ENCODE data around the gene TTBK2.
"Not testable (repeated sequence)": the region's sequence is repeated elsewhere in the genome, so short reads cannot be mapped to it uniquely, and the experiment has no call there.

Gene TTBK2

DNA sequence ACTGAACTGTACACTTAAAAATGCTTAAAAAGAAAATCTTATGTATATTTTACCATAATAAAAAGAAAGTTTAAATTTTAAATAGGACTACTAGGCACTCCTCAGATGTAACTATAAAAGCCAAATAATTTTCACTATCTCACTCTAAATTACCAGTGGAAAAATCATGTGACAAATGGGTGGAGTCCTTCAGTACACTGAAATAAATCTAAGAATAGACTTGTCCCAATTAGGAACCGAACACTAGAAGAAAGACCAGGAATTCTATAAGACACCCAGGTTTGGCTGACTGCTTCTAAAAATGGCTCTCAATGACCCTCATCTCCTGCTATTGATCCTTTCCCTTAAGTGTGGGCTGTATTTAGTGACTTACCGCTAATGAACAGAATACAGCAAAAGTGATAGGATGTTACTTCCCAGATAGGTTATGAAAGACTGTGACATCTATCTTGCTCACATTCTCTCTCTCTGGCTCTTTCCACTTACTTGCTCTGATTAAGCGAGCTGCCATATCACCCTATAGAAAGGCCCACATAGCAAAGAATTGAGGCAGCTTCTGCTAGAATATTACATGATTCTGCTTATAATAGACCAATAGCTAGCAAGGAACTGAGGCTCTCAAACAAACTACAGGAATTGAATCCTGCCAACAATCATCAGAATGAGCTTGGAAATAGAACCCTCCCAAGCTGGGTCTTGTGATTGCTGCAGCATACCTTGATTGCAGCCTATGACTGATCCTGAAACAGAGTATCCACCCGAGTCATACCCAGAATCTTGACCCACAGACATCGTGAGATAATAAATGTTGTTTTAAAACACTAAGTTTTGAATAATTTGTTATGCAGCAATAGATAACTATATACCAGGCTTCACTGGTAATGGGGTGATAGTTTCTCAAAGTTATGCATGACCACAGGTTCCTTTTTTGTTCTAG, 16.9 kb downstream of the TTBK2 start:
- DNase-seq: no peak

GRCh38 chr15:42893911-42894310, 26.7 kb downstream of the TTBK2 start:
- DNase-seq: not testable (repeated sequence)

- DNase-seq: no peak
Observed at GRCh38 chr15:42891569-42891968, 29.0 kb downstream of the TTBK2 start.

- DNase-seq: no peak
Observed at GRCh38 chr15:42890161-42890913, 30.2 kb downstream of the TTBK2 start.

DNA sequence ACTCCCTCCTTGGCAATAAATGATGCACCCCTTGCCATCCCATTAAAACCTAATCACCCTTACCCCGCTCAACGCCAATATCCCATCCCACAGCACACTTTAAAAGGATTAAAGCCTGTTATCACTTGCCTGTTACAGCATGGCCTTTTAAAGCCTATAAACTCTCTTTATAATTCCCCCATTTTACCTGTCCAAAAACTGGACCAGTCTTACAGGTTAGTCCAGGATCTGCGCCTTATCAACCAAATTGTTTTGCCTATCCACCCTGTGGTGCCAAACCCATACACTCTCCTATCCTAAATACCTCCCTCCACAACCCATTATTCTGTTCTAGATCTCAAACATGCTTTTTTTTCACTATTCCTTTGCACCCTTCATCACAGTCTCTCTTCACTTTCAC, 33.2 kb downstream of the TTBK2 start:
- DNase-seq: not testable (repeated sequence)

DNA sequence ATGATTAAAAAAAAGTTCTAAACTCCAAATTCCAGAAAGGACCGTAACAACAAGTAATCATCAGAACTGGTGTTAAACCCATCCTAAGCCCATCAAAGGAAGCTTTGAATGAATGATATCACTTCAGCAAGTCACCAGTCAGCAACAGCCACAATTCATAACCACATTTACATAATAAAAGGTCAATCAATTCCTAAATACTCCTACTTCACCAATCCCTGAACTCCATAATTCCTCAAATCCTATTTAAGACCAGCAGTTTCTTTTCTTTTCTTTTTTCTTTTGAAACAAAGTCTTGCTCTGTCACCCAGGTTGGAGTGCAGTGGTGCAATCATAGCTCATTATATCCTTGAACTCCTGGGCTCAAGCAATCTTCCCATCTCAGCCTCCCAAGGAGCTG, 40.5 kb downstream of the TTBK2 start:
- DNase-seq: no peak

GRCh38 chr15:42879443-42879842, 41.1 kb downstream of the TTBK2 start:
- no peak for DNase-seq

DNA sequence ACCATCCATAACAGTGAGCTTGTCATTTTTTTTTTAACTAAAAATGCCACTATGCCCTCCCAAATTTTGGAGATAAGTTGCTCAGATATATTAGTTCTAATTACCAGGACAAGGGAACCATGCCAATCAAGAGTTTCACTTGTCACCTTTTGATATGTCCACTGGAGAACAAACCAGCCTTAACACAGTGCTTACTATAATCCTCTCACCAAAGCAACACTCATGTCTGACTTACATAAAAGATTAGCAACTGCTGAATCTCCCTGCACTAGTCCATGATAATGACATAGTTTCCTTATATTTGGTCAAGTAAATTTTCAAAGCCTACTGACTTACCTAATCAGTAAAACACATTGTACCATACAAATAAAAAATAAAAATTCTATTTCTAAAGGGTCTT, 44.4 kb downstream of the TTBK2 start:
- DNase-seq: no peak

GRCh38 chr15:42868683-42869082, 51.9 kb downstream of the TTBK2 start:
- DNase-seq: no peak

DNA sequence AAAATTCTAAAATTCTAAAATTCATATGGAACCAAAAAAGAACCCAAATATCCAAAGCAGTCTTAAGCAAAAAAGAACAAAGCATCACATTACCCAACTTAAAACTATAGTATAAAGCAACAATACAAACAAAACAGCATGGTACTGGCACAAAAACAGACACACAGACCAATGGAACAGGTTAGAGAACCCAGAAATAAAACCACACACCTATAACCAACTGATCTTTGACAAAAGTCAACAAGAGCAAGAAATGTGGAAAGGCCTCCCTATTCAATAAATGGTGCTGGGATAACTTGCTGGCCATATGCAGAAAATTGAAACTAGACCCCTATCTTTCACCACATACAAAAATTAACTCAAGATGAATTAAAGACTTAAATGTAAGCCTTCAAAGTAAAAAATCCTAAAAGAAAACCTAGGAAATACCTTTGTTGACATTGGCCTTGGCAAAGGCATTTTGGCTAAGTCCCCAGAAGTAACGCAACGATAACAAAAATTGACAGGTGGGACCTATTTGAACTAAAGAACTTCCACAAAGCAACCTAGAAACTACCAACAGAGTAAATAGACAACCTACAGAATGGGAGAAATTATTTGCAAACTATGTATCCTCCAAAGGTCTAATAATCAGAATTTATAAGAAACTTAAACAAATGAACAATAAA, 56.9 kb downstream of the TTBK2 start:
- DNase-seq: no peak

GRCh38 chr15:42858999-42859789, 61.4 kb downstream of the TTBK2 start:
- no peak for DNase-seq

- DNase-seq: no peak
Observed at GRCh38 chr15:42858540-42858939, 62.0 kb downstream of the TTBK2 start.

DNA sequence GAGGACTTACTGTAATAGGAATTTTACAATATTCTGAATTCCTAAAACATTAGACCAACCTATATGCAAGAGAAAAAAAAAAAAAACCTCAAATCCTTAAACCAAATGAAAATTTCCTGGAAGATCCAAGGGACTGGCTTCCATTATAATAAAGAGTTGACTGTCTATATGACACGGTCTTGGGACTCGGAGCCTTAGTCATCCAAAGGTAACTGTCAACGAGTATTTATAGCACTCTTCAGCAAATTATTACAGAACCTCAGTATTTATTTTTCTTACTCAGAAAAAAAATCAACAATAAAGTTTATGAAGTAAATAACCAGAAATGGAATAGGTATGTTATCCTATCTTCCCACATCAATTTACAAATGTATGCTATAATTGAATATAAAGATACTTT, 66.0 kb downstream of the TTBK2 start:
- no peak for DNase-seq

DNA sequence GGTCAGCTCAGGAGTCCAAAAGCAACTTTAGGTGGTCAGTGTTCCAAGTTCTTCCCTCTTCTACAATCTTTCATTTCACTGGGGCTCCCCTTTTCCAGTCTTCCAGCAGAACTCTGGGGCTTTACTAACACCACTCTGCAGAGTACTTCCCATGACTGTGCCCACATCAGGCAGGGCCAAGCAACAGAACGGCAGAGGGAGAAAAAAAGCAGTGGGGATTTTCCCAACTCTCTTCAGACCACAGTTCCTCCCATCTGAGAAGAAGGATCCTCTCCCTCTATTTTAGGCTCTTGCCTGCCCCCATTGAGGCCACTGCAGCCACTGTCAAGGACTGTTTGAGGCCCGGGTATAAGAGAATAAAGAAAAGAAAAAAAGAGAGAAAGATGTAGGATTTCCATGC, 70.7 kb downstream of the TTBK2 start:
- no peak for DNase-seq

- DNase-seq: no peak
Observed at GRCh38 chr15:42848846-42849245, 71.7 kb downstream of the TTBK2 start.

DNA sequence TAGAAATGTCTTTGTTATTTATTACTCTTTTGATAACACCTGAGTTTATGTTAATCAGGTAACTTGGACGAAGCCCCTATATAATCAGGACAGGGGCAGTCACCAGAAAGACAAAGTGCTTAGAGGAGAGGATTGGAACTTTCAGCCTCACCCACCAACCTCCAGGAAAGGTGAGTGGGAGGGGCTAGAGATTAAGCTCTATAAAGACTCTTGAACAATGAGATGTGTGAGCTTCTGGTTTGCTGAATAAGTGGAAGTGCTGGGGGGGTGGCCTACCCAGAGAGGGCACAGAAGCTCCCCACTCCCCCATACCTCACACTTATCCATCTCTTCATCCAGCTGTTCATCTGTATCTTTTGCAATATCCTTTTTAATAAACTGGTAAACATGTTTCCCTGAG, 73.9 kb downstream of the TTBK2 start:
- no peak for DNase-seq

DNA sequence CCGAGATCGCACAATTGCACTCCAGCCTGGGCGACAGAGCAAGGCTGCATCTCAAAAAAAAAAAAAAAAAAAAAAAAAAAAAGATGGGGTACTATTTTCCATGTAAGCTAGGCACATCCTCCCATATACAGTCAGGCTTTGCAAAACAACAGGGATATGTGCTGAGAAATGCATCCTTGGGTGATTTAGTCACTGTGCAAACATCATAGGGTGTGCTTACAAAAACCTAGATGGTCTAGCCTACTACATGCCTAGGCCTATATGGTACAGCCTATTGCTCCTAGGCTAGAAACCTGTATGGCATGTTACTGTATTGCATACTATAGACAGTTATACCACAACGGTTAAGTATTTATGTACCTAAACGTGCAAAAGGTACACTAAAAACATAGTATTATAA, 75.0 kb downstream of the TTBK2 start:
- DNase-seq: no peak

DNA sequence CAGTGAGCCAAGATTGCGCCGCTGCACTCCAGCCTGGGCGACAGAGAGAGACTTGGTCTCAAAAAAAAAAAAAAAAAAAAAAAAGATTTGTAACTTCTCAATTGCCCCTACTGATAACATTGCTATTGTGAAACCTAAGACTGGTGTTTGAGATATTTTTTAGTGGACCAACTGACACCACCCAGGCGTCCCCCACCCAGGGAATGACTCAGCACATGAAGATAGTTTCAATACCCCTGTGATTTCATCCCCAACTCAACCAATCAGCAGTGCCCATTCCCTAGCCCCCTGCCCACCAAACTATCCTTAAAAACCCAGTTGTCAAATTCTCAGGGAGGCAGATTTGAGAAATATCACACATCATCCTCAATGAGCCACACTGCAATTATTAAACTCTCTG, 76.9 kb downstream of the TTBK2 start:
- no peak for DNase-seq

DNA sequence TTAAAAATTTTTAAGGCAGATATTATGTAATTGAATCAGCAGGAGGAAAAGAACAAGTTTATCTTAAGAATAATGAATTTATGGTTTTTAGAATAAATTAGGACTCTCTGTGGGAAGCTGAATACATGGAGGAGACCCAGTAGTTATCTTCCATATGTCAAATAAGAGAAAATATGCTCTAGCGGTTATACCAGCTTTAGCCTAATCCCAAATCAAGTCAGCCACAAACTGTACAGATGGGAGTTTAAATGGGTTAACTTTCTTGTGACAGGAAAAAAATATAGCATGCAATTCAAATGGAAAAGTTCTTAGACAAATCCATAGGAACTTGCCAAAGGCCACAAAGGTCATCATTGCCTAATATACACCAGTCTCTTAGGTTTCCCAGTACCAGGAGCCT, 84.3 kb downstream of the TTBK2 start:
- no peak for DNase-seq

DNA sequence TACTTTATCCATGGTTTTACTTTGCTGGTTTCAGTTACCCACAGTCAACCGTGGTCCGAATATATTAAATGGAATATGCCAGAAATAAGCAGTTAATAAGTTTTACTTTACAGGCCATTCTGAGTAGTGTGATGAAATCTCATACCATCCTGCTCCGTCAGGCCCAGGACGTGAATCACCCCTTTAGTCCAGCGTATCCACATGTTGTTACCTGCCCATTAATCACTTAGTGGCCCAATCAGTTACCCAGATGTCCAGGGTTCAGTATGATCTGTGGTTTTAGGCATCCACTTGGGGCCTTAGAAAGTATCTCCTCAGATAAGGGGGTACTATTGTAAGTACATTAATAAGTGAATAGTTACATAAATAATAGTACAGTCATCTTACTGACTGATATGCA, 88.0 kb downstream of the TTBK2 start:
- no peak for DNase-seq

- no peak for DNase-seq
Observed at GRCh38 chr15:42826251-42826890, 94.2 kb downstream of the TTBK2 start.

GRCh38 chr15:42825599-42825998, 95.0 kb downstream of the TTBK2 start:
- DNase-seq: no peak

All from NCI-H446 treated with DMSO at 0.1 percent for 48 hours (cell line).